ENCODE data around the gene RAD51B. TPM values are rescaled to one million over a fixed set of nuclear protein-coding genes. Genes with fewer than 3 reads are reported as not detected.

The RAD51B gene
- total RNA-seq, 1 experiment from 2014 or later, result 14.2 TPM

GRCh38 chr14:68112442-68112841, 292.9 kb downstream of the RAD51B start:
- no peak overlapping the region for H3K4me3 Mint-ChIP-seq
- H3K9me3 Mint-ChIP-seq, result no peaks in the 10 kb centered on the region
- POLR2A ChIA-PET, result no interaction called here
- no peak for ATAC-seq
- DNase-seq (ENCODE audit: low spot score), result no peak
- H3K27ac Mint-ChIP-seq, result no peak overlapping the region
- CTCF ChIA-PET, result interaction anchor here (0.6 kb wide), 1 partner anchor 108 kb away, joined by 3 read pairs; no protein-coding TSS in a partner anchor
- H3K27me3 Mint-ChIP-seq (ENCODE audit: low read depth), result no peaks in the 10 kb centered on the region
- H3K4me1 Mint-ChIP-seq, result peaks cover 36% of the 10 kb centered on the region
- no peaks in the 10 kb centered on the region for H3K36me3 Mint-ChIP-seq
- TF ChIP-seq ZSCAN18 (CRISPR knock-in tag; IDR thresholded peaks at IDR 0.05) (no peak), ZNF416 (CRISPR knock-in tag; IDR thresholded peaks at IDR 0.05) (no peak), ARID4B (CRISPR knock-in tag; IDR thresholded peaks at IDR 0.05; ENCODE audit: borderline replicate concordance) (no peak), NFYB (CRISPR knock-in tag; conservative IDR thresholded peaks at IDR 0.05; ENCODE audit: low read depth) (no peak), STAT6 (CRISPR knock-in tag; conservative IDR thresholded peaks at IDR 0.05; ENCODE audit: low read depth) (no peak), ATF2 (CRISPR knock-in tag; IDR thresholded peaks at IDR 0.05; ENCODE audit: borderline replicate concordance, low read depth) (no peak), GRHL2 (CRISPR knock-in tag; IDR thresholded peaks at IDR 0.05; ENCODE audit: insufficient replicate concordance, severe bottlenecking) (no peak), AFF4 (CRISPR knock-in tag; IDR thresholded peaks at IDR 0.05; ENCODE audit: borderline replicate concordance) (no peak), ZNF532 (CRISPR knock-in tag; IDR thresholded peaks at IDR 0.05; ENCODE audit: borderline replicate concordance) (no peak), E2F5 (CRISPR knock-in tag; IDR thresholded peaks at IDR 0.05) (no peak), E2F4 (CRISPR knock-in tag; IDR thresholded peaks at IDR 0.05; ENCODE audit: borderline replicate concordance, low read depth) (no peak), JUN (CRISPR knock-in tag; IDR thresholded peaks at IDR 0.05) (no peak), MAX (CRISPR knock-in tag; IDR thresholded peaks at IDR 0.05) (no peak), GTF2I (CRISPR knock-in tag; conservative IDR thresholded peaks at IDR 0.05) (no peak)
